GM21381 (cell line): Measurements from ENCODE around the gene EDIL3.
A peak's percentile ranks its signal among the peaks of the same experiment; 100 is the strongest.
"Not testable (repeated sequence)": the region's sequence is repeated elsewhere in the genome, so short reads cannot be mapped to it uniquely, and the experiment has no call there.

Experiments used
- ATAC-seq: cut with Tn5 transposase; IDR thresholded peaks from one replicate; pipeline ENCODE4 v1.9.1; 2021; ENCODE audit warnings: mild to moderate bottlenecking, moderate library complexity; ENCODE audit not compliant: unreplicated experiment

Gene EDIL3

DNA sequence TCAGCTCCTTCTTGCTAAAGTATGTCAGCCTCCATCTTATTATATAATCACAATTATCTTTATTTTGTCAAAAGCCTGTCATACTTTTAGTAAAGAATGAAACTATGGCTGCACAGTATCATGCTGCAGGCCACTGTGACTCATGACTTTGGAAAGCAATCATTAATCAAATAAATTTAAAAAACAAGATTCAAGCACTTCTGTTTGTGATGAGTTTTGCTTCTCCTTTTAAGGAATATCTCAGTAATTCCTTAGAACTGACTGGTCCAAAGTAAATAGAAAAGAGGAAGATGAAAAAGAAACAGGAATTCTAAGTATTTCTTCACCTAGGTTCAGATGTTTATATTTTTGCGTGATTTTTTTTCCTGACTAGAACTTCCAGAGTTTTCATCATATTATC lies 83.1 kb downstream of the EDIL3 start:
- no peak for ATAC-seq

DNA sequence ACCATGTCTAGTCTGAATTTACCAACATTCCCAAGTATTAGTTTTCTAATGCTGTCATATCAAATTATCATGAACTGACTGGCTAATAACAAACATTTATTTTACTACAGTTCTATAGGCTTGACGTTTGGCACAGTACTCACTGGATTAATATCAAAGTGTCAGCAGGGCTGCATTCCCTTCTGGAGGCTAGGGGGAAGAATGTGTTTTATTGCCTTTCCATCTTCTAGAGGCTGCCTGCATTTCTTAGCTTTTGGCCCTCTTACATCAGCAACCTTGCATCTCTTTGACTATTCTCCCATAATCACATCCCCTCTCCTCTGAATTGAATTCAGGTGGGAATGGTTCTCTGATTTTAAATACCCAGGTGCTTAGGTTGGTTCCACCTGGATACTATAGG lies 84.7 kb downstream of the EDIL3 start:
- no peak for ATAC-seq

DNA sequence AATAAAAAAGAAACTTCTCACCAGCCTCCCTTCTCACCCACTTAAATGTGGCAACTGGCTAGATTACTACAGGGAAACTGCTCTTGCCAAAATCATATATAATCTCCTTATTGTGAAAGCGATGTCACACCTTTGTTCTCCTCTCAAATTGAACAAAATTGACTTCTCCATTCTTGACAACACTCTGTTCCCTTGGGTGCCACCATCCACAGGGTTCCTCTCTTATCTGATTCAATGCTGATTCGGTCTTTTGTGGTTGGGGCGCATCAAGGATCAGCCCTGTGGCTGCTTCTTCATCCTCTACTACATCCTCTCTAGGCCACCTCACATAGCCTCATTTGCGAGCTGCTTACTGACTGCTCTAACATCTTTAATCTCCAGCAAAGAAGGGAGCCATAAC lies 86.1 kb downstream of the EDIL3 start:
- ATAC-seq, result no peak

DNA sequence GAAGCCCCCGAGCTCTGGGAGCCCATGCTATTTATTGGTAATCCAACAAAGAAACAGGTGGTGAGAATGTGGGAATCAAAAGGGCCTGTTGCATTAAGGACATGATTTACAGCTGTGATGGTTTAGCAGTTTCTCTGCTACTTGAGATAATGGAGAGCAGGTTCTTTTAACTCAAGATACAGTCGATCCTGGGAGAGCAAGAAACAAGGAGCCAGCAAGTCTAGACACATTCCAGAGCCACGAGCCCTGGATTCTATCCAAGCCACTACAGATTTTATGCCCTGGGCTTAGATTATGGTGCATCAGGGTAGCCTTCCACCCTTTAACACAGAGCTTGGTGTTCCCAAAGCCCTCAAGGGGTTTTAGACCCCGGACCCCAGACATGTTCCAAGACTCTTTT lies 87.0 kb downstream of the EDIL3 start:
- ATAC-seq, result not testable (repeated sequence)

DNA sequence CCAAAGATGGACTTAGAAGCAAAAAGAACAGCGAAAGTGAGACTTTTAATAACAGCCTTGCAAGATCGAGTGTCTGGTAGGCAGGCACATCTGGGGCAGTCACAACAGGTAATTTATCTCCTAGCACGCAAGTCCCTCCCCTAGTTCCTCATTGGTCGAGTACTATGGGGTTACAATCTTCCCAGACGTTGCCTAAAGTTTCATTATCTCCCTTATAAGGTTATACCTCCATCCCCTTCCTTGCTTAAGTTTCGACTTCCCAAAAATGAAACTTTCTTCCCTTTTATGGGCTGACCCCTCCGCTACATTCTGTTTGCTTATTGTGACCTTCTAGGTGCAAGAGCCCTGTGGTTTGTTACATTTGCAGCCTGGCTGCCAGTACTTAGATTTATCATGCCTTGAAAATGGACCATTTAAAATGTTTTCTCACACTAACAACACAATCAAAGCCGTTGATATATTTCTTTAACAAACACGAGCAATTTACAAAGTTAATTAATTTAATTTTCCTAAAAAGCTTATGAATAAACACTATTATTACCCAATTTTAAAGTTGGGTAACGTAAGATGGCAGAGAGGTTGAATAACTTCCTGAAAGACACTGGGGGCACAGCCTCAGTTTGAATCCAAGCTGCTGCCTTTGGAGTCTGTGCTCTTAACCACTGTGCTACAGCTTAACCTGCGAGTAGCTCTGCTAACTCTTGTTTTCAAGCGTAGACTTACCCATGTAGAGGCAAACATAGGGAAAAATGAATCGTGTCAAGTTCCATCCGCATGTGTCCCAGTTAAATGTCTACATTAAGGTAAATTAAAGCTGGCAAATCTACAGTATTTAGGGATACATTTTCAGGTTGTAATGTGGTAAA lies 91.7 kb downstream of the EDIL3 start:
- ATAC-seq, result no peak

DNA sequence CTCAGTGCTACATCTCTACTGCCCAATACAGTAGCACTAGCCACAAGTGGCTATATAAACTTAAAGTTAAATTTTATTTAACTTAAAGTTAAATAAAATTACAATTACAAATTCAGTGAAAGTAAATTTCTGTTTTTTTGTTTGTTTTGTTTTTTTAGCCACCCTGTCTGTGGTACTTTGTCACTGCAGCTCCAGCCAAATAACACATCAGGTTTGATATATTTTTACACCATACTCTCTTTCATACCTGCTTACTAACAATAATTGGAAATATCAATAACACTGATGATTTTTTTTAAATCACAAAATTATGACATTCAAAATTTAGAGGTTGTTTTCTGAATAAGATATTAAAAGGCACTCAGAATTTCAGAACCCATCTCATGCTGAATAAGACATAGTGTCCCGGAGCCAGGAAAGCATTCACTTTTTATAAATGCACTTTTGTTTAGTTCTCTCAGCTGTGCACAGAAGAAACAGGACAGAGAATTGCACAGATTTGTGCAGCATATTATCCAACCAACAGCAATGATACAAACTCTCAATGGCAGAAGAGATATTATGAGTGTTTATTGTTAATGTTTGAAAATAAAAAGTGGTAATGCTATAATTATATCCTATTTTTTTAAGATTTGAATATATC lies 92.6 kb downstream of the EDIL3 start:
- ATAC-seq, result no peak

DNA sequence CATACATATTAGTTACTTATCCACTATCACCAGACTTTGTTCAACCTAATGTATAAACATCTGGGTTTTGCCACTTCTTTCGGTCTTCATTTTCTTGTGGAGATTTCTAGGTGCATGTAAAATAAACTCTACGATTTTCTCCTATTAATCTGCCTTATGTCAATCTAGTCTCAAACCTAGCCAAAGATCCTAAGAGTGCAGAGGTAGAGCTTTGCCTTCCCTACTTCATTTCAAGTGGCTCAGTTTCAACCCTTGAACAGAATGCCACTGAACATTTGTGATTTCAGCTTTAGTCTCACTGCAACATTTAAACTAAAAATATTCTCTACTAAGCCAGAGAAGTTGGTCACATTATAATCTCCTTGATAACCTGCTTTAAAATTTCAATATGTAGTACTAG lies 94.0 kb downstream of the EDIL3 start:
- no peak for ATAC-seq

DNA sequence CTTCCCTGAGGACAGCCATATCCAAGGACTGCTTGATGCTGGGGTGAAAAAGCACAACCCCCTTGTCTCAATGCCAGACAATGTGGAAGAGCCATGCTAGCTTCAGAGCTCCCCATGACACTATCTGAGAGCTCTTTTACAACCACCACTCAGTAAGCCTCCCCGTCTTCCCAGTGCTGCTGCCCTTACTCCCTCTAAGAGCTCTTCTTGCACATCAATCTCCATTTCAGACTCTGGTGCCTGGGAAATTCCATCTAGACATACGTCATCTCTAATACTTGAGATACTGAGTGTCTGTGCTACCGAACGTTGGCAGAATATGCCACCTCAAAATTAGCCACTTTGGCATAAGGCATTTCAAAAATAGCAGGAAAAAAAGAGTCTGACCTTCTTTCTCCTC lies 94.5 kb downstream of the EDIL3 start:
- ATAC-seq, result no peak

DNA sequence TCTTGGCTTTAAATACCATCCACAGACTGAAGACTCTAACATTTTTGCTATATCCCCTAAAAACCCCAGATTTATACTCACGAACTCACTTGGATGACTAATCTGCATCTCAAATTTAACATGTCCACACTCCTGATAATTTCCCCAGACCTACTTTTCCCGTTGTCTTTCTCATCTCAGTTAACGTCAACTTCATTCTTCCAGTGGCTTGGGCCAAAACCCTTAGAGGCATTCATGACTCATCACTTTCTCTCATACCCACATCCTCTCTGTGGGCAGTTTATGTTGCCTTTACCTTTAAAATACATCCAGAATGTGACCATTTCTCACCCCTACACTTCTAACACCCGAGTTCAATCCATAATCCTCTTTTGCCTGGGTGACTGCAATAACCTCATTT lies 96.7 kb downstream of the EDIL3 start:
- ATAC-seq, result peak; percentile 92

DNA sequence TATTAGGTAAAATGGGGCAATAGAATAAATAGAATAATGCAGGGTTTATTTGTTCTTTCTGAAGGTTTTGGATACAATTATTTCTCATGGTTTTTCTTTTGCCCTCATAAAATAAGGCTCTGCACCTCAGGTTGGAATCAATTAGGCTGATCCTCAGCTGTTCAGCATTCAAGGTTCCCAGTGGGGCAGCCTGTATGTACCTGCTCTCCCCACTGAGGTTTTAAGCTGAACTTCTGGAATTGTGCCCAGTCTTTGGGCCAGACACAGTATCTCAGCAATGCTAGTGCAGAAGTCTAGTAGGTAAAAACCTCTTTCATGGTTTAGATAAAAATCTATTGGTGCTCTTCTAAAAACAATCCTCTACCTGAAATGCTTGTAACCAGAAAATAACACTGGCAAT lies 98.0 kb downstream of the EDIL3 start:
- ATAC-seq, result no peak

DNA sequence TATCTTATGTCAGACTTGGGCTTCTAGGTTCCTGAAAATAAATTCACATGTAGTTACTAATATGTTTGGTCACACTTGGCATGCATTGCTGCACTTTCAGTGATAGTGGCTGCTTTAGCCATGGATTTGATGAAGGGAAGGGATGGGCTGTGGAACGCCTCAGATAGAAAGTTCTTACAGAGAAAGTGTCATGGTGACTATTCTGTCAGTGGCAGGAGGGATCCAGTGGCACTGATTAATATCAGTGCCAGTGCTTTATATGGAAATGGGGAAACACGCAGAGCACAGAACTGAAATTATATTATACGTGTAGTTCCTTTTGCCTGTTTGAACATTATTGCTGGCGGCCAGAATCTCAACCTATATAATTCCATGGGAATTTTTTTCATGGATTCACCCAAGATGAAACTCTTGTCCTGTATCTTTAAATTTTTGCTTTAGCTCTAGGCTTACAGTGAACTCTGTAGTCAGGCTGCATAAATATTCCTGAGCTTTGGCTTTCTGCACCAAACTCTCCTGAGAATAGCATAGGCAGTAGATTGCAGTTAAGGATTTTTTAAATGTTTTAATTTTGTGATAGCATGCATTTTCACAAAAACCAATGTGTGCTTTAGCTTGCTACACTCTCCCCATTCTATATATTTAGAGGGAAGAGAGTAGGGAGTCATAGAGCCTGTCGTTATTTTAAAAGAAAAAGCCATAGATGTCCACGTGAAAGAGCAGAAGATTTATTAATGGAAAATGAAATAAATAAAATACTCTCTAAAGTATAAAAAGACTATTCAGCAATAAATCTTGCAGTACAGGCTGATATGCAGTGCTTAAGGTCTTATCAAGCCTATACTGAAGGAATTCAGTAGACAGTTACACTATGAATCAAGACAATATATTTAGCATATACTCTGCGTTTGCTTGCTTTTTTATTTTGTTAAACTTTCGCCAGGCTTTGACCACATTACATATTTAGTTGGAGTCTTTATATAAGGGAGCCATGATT lies 98.7 kb downstream of the EDIL3 start:
- ATAC-seq, result no peak

DNA sequence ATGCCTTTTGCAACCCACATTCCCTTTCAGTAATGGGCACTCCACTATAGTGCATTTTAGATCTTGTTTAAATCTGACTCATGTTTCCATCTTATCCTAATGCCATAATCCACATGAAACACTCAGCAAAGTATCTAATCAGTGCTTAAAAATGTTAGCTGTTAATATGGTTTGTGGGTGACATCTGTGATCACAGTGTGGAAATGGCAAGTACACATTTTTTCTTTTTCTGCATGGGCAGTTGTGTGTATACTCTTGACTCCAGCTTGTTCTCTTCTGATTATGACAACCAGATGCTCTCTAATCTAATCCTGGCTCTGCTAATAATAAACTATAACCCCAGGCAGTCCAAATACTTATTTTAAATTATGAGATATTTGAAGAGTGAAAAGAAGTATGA lies 103.3 kb downstream of the EDIL3 start:
- no peak for ATAC-seq

DNA sequence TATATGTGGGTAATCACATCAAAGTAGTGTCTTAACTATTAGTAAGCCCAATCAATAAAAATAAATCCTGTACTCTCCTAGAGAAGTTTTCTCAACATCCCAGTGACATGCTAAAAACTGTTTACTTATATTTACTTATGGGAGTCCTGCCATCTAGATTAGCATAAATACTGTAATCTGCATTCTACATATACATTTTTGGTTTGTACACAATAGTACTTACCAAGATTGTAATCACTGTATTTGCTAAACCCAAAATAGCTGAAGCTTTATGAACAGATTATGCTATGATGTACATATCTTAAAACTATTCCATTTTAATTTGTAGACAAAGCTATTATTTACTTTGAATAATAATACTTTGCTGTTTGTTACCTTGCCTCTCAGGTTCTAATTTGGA lies 105.4 kb downstream of the EDIL3 start:
- no peak for ATAC-seq

DNA sequence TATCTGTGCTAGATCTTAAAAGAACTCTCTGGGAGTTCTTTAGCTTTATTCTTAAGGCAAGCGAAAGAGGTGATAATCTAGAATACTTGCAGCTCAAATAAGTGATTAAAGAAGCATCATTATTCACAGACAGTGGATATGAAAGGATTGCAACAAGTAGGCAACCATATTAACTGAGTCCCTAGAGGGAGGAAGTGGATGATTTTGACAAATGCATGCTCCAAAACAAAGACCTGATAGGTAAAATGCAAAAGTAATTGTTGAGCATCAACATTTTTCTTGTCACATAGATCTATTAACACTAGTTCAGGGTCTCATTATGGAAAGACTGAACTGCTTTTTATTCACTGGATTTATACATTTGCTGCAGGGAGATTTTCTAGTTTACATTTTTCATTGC lies 109.1 kb downstream of the EDIL3 start:
- ATAC-seq, result no peak

DNA sequence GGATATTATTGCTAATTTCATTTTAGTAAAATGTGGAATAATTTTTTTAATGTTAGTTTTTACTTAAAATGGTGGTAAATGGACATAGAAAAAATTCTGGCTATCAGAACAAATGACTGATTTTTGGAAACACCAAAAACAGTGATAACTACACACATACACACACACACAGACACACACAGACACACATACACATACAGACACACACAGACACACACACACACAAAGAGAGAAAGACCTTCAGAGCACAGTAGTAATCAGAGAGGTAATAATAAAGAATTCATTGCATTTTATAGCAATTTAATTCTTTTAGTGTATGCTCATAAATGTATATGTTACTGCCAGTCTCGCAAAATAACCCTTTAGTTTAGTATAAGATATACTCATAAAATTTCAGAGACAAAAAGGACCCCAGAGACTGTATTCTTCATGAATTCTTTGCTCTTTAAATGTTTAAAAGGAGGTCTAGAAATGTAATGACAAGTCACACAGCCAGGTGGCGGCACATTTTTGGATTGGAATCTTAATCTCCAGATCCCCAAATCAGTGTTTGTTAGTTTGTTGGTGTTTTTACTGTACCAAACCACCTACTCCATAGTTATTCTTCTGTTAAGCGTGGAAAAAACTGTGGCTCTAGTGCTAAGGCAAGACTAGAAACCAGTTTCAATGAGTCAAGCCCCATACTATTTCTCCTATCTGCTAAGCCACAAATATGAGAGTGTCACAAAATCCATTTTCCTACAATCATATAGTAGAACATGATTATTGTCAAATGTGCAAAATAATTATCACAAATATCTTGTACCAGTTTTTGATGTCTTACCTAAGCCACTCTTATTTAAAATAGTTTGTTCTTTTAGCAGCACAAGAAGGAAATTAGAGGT lies 109.9 kb downstream of the EDIL3 start:
- ATAC-seq, result no peak

DNA sequence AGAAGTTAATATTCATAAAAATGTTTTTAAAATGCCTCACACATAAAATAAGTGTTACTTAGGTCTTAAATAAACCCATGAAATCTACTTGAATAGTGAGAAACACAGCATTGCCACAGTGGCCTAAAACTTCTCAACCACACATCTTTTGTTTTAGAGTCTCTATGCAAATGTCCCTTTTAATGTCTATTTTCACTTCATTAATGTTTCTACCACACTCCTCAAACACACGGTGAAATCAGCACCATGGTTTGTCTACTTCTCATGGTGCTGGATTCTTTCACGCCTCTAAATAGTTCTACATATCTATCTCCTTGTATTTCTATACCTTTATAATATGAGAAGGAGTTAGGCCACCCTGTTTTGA lies 111.2 kb downstream of the EDIL3 start:
- peak; percentile 71 for ATAC-seq

DNA sequence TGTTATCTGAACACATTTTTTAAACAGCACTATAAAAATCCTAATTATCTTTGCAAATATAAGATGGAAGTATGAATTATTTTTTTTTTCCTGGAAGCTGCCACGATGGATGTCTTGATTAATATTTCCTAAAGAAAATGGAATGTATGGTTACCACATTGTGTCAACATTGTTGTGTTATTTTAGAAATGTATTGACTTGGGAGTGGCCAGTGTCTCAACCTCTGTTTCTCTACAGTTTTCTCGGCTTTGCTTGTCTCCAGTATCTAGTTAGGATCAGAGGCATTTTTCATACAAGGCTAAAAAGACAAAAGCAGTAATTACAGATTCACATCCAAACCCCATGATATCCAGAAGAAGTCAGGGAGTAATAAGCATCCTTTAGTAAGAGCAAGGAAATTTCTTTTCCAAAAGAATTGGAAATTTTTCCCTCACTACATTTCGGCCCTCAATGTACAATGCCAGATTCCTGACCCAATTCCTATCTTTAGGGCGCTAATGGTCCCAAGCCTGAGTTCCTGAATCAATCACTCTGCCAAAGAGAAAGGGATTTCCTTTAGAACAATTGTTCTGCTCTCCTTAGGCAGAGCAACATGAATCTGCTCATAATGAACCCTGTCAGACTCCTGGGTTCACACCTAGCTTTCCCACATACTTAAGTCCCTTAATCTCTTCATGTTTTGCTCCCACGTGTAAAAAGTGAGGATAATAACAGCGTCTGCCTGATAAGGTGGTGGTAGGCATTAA lies 111.7 kb downstream of the EDIL3 start:
- ATAC-seq, result no peak

DNA sequence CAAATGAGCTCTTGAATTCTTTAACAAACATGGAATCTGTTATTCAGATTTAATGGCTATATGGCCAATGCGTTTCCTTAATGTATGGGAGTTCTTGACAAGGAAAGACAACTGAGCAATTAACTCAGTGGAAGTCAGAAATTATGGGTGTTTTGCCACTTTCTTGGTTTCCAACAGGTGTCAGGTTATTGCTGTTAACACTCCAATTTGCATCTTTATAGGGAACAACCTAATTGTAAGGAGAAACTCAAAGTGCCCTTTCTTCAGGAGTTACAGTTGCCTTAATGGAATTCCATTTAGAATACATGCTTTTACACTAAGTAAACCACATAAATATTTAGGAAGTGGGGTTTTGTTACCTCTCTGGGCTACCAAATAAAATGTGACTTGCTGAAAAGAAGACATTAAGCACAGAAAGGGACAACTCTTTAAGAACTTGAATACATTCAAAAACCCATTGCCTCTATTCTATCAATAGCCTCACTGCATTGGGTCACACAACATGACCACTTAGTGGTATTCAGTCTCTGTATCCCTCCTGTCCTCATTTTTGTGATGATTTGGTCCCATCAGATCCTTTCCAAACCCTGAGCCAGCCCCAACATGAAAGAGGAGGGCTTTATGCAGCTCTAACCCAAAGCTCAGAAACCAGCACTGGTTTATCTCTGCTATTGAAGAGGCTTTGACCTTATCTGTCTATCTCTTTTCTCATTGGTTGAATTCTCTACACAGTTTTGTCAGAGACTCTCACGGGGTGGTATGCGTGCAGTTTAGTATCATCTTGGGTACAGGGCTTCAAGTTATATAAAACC lies 118.7 kb downstream of the EDIL3 start:
- no peak for ATAC-seq

DNA sequence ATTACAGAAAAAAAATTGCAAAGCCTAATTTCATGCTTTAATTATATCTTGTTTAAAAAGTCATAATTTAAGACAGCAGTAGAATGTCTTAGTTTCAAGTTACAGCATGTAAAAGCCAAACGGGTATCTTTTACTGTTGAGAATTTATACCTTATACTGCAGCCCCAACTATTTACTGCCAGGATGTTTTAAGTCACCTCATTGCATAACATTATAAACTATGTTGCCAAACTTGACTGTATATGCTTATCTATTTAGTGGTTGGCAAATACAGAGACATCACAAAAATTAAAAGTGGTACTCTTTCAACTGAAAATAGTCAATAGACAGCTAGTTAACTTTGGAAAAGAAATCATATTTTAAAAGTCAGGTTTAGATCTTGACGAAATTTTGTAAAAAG lies 119.5 kb downstream of the EDIL3 start:
- no peak for ATAC-seq
